Right cardiac atrium (tissue), 5 donors: Measurements from ENCODE around the gene MYOM1. TPM values are rescaled to one million over a fixed set of nuclear protein-coding genes. Genes with fewer than 3 reads are reported as not detected.
"Not testable (repeated sequence)": the region's sequence is repeated elsewhere in the genome, so short reads cannot be mapped to it uniquely, and the experiment has no call there.

Source experiments
- ATAC-seq, 2 donors: fragments of 200-7000 bp; cut with Tn5 transposase; one replicate each; pipeline versions ENCODE4 v1.8.0 to v1.9.1; 2020; ENCODE audit warnings: moderate library complexity in 2 of 2, mild to moderate bottlenecking in 1 of 2
- DNase-seq, 3 donors: peaks; one replicate each; pipeline ENCODE4 v3.0.0-alpha.2; 2020
- H3K27ac ChIP-seq: one replicate; pipeline ENCODE4 v1.5.1; 2013; ENCODE audit warnings: mild to moderate bottlenecking, low read length, control low read depth, moderate library complexity
- H3K27me3 ChIP-seq: one replicate; pipeline ENCODE4 v1.6.1; 2013; ENCODE audit not compliant: control insufficient read depth, insufficient read depth
- H3K4me1 ChIP-seq: one replicate; pipeline ENCODE4 v1.6.1; 2013; ENCODE audit warnings: low read length; ENCODE audit not compliant: control insufficient read depth, insufficient read depth
- H3K4me3 ChIP-seq: one replicate; pipeline ENCODE4 v1.5.1; 2013; ENCODE audit warnings: low read length, control low read depth
- H3K9me3 ChIP-seq: one replicate; pipeline ENCODE4 v1.6.1; 2013; ENCODE audit warnings: low read length; ENCODE audit not compliant: control insufficient read depth
- WGBS: extraction: QIAGEN DNeasy Blood & Tissue Kit; methylation state at CpG from one replicate; pipeline ENCODE4 v1.1.7; 2013; 5-methylcytosine and 5-hydroxymethylcytosine counted together
- intact Hi-C, 4 donors: fragments of 100-400 bp; cut with DNase I; formaldehyde crosslinking; loops; one replicate each; pipeline versions ENCODE4 v1.11.0 to v1.14.0; 2022 to 2023
- polyA plus RNA-seq: library from polyadenylated mRNA; stranded (reverse); fragments of 200-250 nt; gene quantifications from one replicate; pipeline ENCODE4 v1.2.3, GENCODE V29; 2013
- total RNA-seq, 4 donors: library from RNA; stranded (reverse); fragmentation: NEBNext Ultra II Directional; extraction: Animal tissue kit (Norgen Biotek cat#: 25700); gene quantifications; one replicate each; pipeline ENCODE4 v1.2.1, GENCODE V29; 2021
- donor health status: healthy with polysubstance abuse.
- donor health status: DM: no; HTN: yes; CAD: no.
- donor health status: DM: no; HTN: no; CAD: no.
- donor health status: DM: no; HTN: yes; CAD: no; lungs with severe emphysema.
- donor health status: DM: yes; HTN: yes; CAD: no.

The MYOM1 gene
- total and polyA plus RNA-seq, 5 donors = 177 to 479 (median 337) TPM

GRCh38 chr18:3216987-3217386 lies 2.8 kb downstream of the MYOM1 start:
- peaks cover 1% of the 10 kb centered on the region for H3K4me1 ChIP-seq
- H3K4me3 ChIP-seq = peak overlapping the region; percentile 74
- H3K9me3 ChIP-seq = no peaks in the 10 kb centered on the region
- ATAC-seq (no peak), DNase-seq (no peak)
- peak overlapping the region; percentile 62 for H3K27ac ChIP-seq
- no peaks in the 10 kb centered on the region for H3K27me3 ChIP-seq
- WGBS = 71% methylated on average over 5 of the region's 5 CpGs
- intact Hi-C loops = no loop called here

- peaks cover 3% of the 10 kb centered on the region for H3K4me1 ChIP-seq
- 92% methylated on average over 36 of the region's 36 CpGs for WGBS
- no peak overlapping the region for H3K27ac ChIP-seq
- intact Hi-C loops = no loop called here
- no peak for DNase-seq
- no peak overlapping the region for H3K4me3 ChIP-seq
- H3K9me3 ChIP-seq = no peaks in the 10 kb centered on the region
- ATAC-seq = no peak
- H3K27me3 ChIP-seq = no peaks in the 10 kb centered on the region
Measured at GRCh38 chr18:3214855-3215637, 4.7 kb downstream of the MYOM1 start.

- intact Hi-C loops = no loop called here
- 32% methylated on average over 6 of the region's 6 CpGs for WGBS
- peaks cover 3% of the 10 kb centered on the region for H3K4me1 ChIP-seq
- H3K9me3 ChIP-seq = no peaks in the 10 kb centered on the region
- DNase-seq = no peak
- no peak overlapping the region for H3K27ac ChIP-seq
- H3K4me3 ChIP-seq = peak overlapping the region; percentile 9
- no peak for ATAC-seq
- no peaks in the 10 kb centered on the region for H3K27me3 ChIP-seq
Measured at GRCh38 chr18:3213300-3214059, 6.3 kb downstream of the MYOM1 start.

- intact Hi-C loops = no loop called here
- H3K9me3 ChIP-seq = no peaks in the 10 kb centered on the region
- H3K4me1 ChIP-seq = peaks cover 2% of the 10 kb centered on the region
- peak overlapping the region; percentile 20 for H3K27ac ChIP-seq
- ATAC-seq = no peak
- WGBS = 45% methylated on average over 4 of the region's 4 CpGs
- peak overlapping the region; percentile 3 for H3K4me3 ChIP-seq
- no peaks in the 10 kb centered on the region for H3K27me3 ChIP-seq
- DNase-seq = no peak
Measured at GRCh38 chr18:3212657-3213056, 7.1 kb downstream of the MYOM1 start.

GRCh38 chr18:3211236-3211992 lies 8.4 kb downstream of the MYOM1 start:
- Histone ChIP-seq H3K4me1 (peaks cover 2% of the 10 kb centered on the region), H3K4me3 (peak overlapping the region; percentile 36), H3K27me3 (no peaks in the 10 kb centered on the region), H3K27ac (peak overlapping the region; percentile 36), H3K9me3 (no peaks in the 10 kb centered on the region)
- WGBS = 45% methylated on average over 5 of the region's 5 CpGs
- DNase-seq = no peak
- intact Hi-C loops = no loop called here
- peak; percentile 77 to 78 for ATAC-seq

- H3K4me3 ChIP-seq = no peak overlapping the region
- DNase-seq = no peak
- H3K9me3 ChIP-seq = no peaks in the 10 kb centered on the region
- H3K27ac ChIP-seq = no peak overlapping the region
- peak in 1 of 2 donors; percentile 34 for ATAC-seq
- peaks cover 2% of the 10 kb centered on the region for H3K4me1 ChIP-seq
- no peaks in the 10 kb centered on the region for H3K27me3 ChIP-seq
- WGBS = 61% methylated on average over 4 of the region's 4 CpGs
- intact Hi-C loops = no loop called here
Measured at GRCh38 chr18:3209859-3210569, 9.8 kb downstream of the MYOM1 start.

- Histone ChIP-seq H3K4me3 (no peak overlapping the region), H3K9me3 (no peaks in the 10 kb centered on the region), H3K4me1 (peaks cover 2% of the 10 kb centered on the region), H3K27me3 (no peaks in the 10 kb centered on the region), H3K27ac (peak overlapping the region; percentile 22)
- WGBS = 77% methylated on average over 2 of the region's 2 CpGs
- intact Hi-C loops = no loop called here
- DNase-seq = no peak
- ATAC-seq = peak; percentile 59 to 81
Measured at GRCh38 chr18:3207565-3207964, 12.2 kb downstream of the MYOM1 start.

GRCh38 chr18:3205239-3205638 lies 14.5 kb downstream of the MYOM1 start:
- no peaks in the 10 kb centered on the region for H3K4me1 ChIP-seq
- no peak for ATAC-seq
- no peak overlapping the region for H3K4me3 ChIP-seq
- H3K9me3 ChIP-seq = no peaks in the 10 kb centered on the region
- H3K27me3 ChIP-seq = no peaks in the 10 kb centered on the region
- no peak overlapping the region for H3K27ac ChIP-seq
- no peak for DNase-seq
- intact Hi-C loops = no loop called here

- H3K4me3 ChIP-seq = no peak overlapping the region
- DNase-seq (no peak), ATAC-seq (no peak)
- no peak overlapping the region for H3K27ac ChIP-seq
- H3K4me1 ChIP-seq = peaks cover 3% of the 10 kb centered on the region
- 88% methylated on average over 2 of the region's 2 CpGs for WGBS
- no peaks in the 10 kb centered on the region for H3K9me3 ChIP-seq
- intact Hi-C loops = loop anchor here in 1 of 4 donors (10.0 kb wide), 1 partner anchor 45 kb away; the partner anchor contains the start of gene MYL12A
- no peaks in the 10 kb centered on the region for H3K27me3 ChIP-seq
Measured at GRCh38 chr18:3199942-3200645, 19.7 kb downstream of the MYOM1 start.

- not testable (repeated sequence) for H3K9me3 ChIP-seq, H3K4me3 ChIP-seq, ATAC-seq, DNase-seq, H3K27me3 ChIP-seq, H3K27ac ChIP-seq, H3K4me1 ChIP-seq
- WGBS = 86% methylated on average over 11 of the region's 11 CpGs
- intact Hi-C loops = loop anchor here in 1 of 4 donors (10.0 kb wide), 1 partner anchor 46 kb away; the partner anchor contains the start of gene MYL12A
Measured at GRCh38 chr18:3198260-3198860, 21.4 kb downstream of the MYOM1 start.
